Mesenchymal stem cell (in vitro differentiated cells and primary cell): ENCODE measurements around the gene KDM4B.

Experiments used
- DNase-seq: peaks from one replicate; pipeline ENCODE4 v3.0.0-alpha.2; 2013
- H2AFZ ChIP-seq: one replicate; pipeline ENCODE4 v1.6.1; 2013; ENCODE audit warnings: low read depth, mild to moderate bottlenecking, control low read depth, inconsistent platforms, low read length, moderate library complexity
- H2AK5ac ChIP-seq: 2 replicates; pipeline ENCODE4 v1.6.1; 2013; ENCODE audit warnings: low read length, moderate library complexity, mild to moderate bottlenecking, inconsistent platforms; ENCODE audit not compliant: severe bottlenecking
- H2BK120ac ChIP-seq: one replicate; pipeline ENCODE4 v1.6.1; 2013; ENCODE audit warnings: low read depth, mild to moderate bottlenecking, inconsistent platforms, low read length, moderate library complexity
- H2BK12ac ChIP-seq, 2 experiments: one replicate each; pipeline ENCODE4 v1.6.1; 2013; ENCODE audit warnings: inconsistent platforms in 2 of 2, low read length in 2 of 2, mild to moderate bottlenecking in 2 of 2, moderate library complexity in 2 of 2, control low read depth in 1 of 2
- H2BK15ac ChIP-seq: one replicate; pipeline ENCODE4 v1.6.1; 2013; ENCODE audit warnings: mild to moderate bottlenecking, low read depth, inconsistent platforms; ENCODE audit not compliant: poor library complexity, severe bottlenecking
- H2BK5ac ChIP-seq: 2 replicates; pipeline ENCODE4 v1.6.1; 2013; ENCODE audit warnings: low read depth, mild to moderate bottlenecking, low read length, control low read depth, inconsistent platforms; ENCODE audit not compliant: poor library complexity, severe bottlenecking
- H3K14ac ChIP-seq, 2 experiments: one replicate each; pipeline ENCODE4 v1.6.1; 2013; ENCODE audit warnings: inconsistent platforms in 2 of 2, low read length in 2 of 2, control low read depth in 1 of 2, mild to moderate bottlenecking in 1 of 2, moderate library complexity in 1 of 2
- H3K18ac ChIP-seq, 2 experiments: one replicate each; pipeline ENCODE4 v1.6.1; 2013; ENCODE audit warnings: inconsistent platforms in 2 of 2, low read length in 2 of 2, control low read depth in 1 of 2, low read depth in 1 of 2, mild to moderate bottlenecking in 1 of 2
- H3K23ac ChIP-seq, 2 experiments: one replicate each; pipeline ENCODE4 v1.6.1; 2013; ENCODE audit warnings: inconsistent platforms in 2 of 2, low read length in 2 of 2, mild to moderate bottlenecking in 2 of 2, moderate library complexity in 2 of 2, control low read depth in 1 of 2
- H3K27ac ChIP-seq: 2 replicates; pipeline ENCODE4 v1.5.1; 2013; ENCODE audit warnings: mild to moderate bottlenecking, moderate library complexity, low read length, control low read depth, inconsistent platforms; ENCODE audit not compliant: poor library complexity, severe bottlenecking
- H3K27me3 ChIP-seq, 2 experiments: 2 replicates each; pipeline versions ENCODE4 v1.6.1 to v1.7.0; 2013; ENCODE audit warnings: low read length in 2 of 2, mild to moderate bottlenecking in 2 of 2, moderate library complexity in 2 of 2, control low read depth in 1 of 2, inconsistent platforms in 1 of 2; ENCODE audit not compliant: control insufficient read depth in 1 of 2, insufficient read depth in 1 of 2
- H3K36me3 ChIP-seq, 2 experiments: 2 replicates each; pipeline versions ENCODE4 v1.6.1 to v1.7.0; 2013; ENCODE audit warnings: low read length in 2 of 2, control low read depth in 1 of 2, inconsistent platforms in 1 of 2, low read depth in 1 of 2, mild to moderate bottlenecking in 1 of 2; ENCODE audit not compliant: insufficient read depth in 2 of 2, control insufficient read depth in 1 of 2
- H3K4ac ChIP-seq, 2 experiments: one replicate each; pipeline ENCODE4 v1.6.1; 2013; ENCODE audit warnings: inconsistent platforms in 2 of 2, low read length in 2 of 2, mild to moderate bottlenecking in 2 of 2, moderate library complexity in 2 of 2, control low read depth in 1 of 2, low read depth in 1 of 2
- H3K4me1 ChIP-seq: 2 replicates; pipeline ENCODE4 v1.6.1; 2013; ENCODE audit warnings: low read depth, low read length, control low read depth; ENCODE audit not compliant: control insufficient read depth, insufficient read depth
- H3K4me2 ChIP-seq: 2 replicates; pipeline ENCODE4 v1.6.1; 2013; ENCODE audit warnings: low read length, mild to moderate bottlenecking, inconsistent platforms; ENCODE audit not compliant: poor library complexity, severe bottlenecking
- H3K4me3 ChIP-seq, 2 experiments: 2 replicates each; pipeline versions ENCODE4 v1.5.1 to v1.7.0; 2013; ENCODE audit warnings: low read length in 2 of 2, mild to moderate bottlenecking in 2 of 2, control low read depth in 1 of 2, low read depth in 1 of 2; ENCODE audit not compliant: insufficient read depth in 1 of 2
- H3K79me1 ChIP-seq: replicated peaks from 2 replicates; pipeline ENCODE4 v1.6.1; 2013; ENCODE audit warnings: mild to moderate bottlenecking, control low read depth, low read length, inconsistent platforms; ENCODE audit not compliant: poor library complexity, severe bottlenecking
- H3K9ac ChIP-seq: 2 replicates; pipeline ENCODE4 v1.7.0; 2013; ENCODE audit warnings: mild to moderate bottlenecking, low read length, moderate library complexity
- H3K9me3 ChIP-seq: 2 replicates; pipeline ENCODE4 v1.7.0; 2013; ENCODE audit warnings: mild to moderate bottlenecking, low read length; ENCODE audit not compliant: control insufficient read depth
- H4K8ac ChIP-seq: one replicate; pipeline ENCODE4 v1.6.1; 2013; ENCODE audit warnings: inconsistent platforms, mild to moderate bottlenecking, low read length, moderate library complexity
- H4K91ac ChIP-seq: one replicate; pipeline ENCODE4 v1.6.1; 2013; ENCODE audit warnings: mild to moderate bottlenecking, low read length, inconsistent platforms
- WGBS: methylation state at CpG from one replicate; pipeline ENCODE4 v1.1.7; 2013; ENCODE audit warnings: mixed read lengths; 5-methylcytosine and 5-hydroxymethylcytosine counted together

KDM4B gene

GRCh38 chr19:5182751-5183150 is 213.8 kb downstream of the KDM4B start:
- H4K91ac ChIP-seq: no peak overlapping the region
- no peak overlapping the region for H2BK12ac ChIP-seq
- no peak overlapping the region for H2BK5ac ChIP-seq
- no peak overlapping the region for H2AFZ ChIP-seq
- no peak overlapping the region for H3K14ac ChIP-seq
- no peak overlapping the region for H2BK120ac ChIP-seq
- no peak overlapping the region for H3K4ac ChIP-seq
- peaks cover 4% of the 10 kb centered on the region for H3K4me1 ChIP-seq
- no peak overlapping the region for H3K27ac ChIP-seq
- no peak overlapping the region for H2AK5ac ChIP-seq
- H3K9ac ChIP-seq: no peak overlapping the region
- H3K4me2 ChIP-seq: no peak overlapping the region
- H3K18ac ChIP-seq: no peak overlapping the region
- no peak overlapping the region for H3K23ac ChIP-seq
- no peak for DNase-seq
- no peaks in the 10 kb centered on the region for H3K36me3 ChIP-seq
- 70% methylated on average over 9 of the region's 10 CpGs for WGBS
- no peak overlapping the region for H3K4me3 ChIP-seq
- H4K8ac ChIP-seq: no peak overlapping the region
- H2BK15ac ChIP-seq: no peak overlapping the region
- no peaks in the 10 kb centered on the region for H3K9me3 ChIP-seq
- peaks cover 0 to 9% of the 10 kb centered on the region in 2 experiments for H3K27me3 ChIP-seq
- H3K79me1 ChIP-seq: no peaks in the 10 kb centered on the region

- no peak overlapping the region for H2BK12ac ChIP-seq
- peaks cover 4% of the 10 kb centered on the region for H3K4me1 ChIP-seq
- 83% methylated on average over 2 of the region's 3 CpGs for WGBS
- H2AFZ ChIP-seq: no peak overlapping the region
- H2AK5ac ChIP-seq: no peak overlapping the region
- no peak overlapping the region for H3K9ac ChIP-seq
- no peaks in the 10 kb centered on the region for H3K36me3 ChIP-seq
- no peak overlapping the region for H2BK15ac ChIP-seq
- H3K4me2 ChIP-seq: no peak overlapping the region
- H2BK5ac ChIP-seq: no peak overlapping the region
- no peaks in the 10 kb centered on the region for H3K9me3 ChIP-seq
- no peak overlapping the region for H3K23ac ChIP-seq
- no peak overlapping the region for H3K4ac ChIP-seq
- H3K18ac ChIP-seq: no peak overlapping the region
- H4K91ac ChIP-seq: no peak overlapping the region
- no peak overlapping the region for H4K8ac ChIP-seq
- no peaks in the 10 kb centered on the region for H3K79me1 ChIP-seq
- no peak overlapping the region for H3K4me3 ChIP-seq
- no peak for DNase-seq
- H3K27ac ChIP-seq: no peak overlapping the region
- no peak overlapping the region for H3K14ac ChIP-seq
- peaks cover 0 to 9% of the 10 kb centered on the region in 2 experiments for H3K27me3 ChIP-seq
- no peak overlapping the region for H2BK120ac ChIP-seq
Measured at GRCh38 chr19:5183616-5184015, 214.7 kb downstream of the KDM4B start.

- no peak overlapping the region for H3K4me3 ChIP-seq
- no peak overlapping the region for H3K4me2 ChIP-seq
- no peaks in the 10 kb centered on the region for H3K79me1 ChIP-seq
- no peak overlapping the region for H4K8ac ChIP-seq
- H3K9ac ChIP-seq: no peak overlapping the region
- H2BK5ac ChIP-seq: no peak overlapping the region
- no peak overlapping the region for H3K4ac ChIP-seq
- H3K18ac ChIP-seq: no peak overlapping the region
- no peak overlapping the region for H2BK15ac ChIP-seq
- H2BK12ac ChIP-seq: no peak overlapping the region
- no peak overlapping the region for H2BK120ac ChIP-seq
- 99% methylated on average over 4 of the region's 4 CpGs for WGBS
- no peak for DNase-seq
- H3K9me3 ChIP-seq: no peaks in the 10 kb centered on the region
- H3K14ac ChIP-seq: no peak overlapping the region
- H4K91ac ChIP-seq: no peak overlapping the region
- no peak overlapping the region for H2AFZ ChIP-seq
- H3K27me3 ChIP-seq: peaks cover 0 to 9% of the 10 kb centered on the region in 2 experiments
- peaks cover under 1% of the 10 kb centered on the region for H3K4me1 ChIP-seq
- H3K36me3 ChIP-seq: no peaks in the 10 kb centered on the region
- no peak overlapping the region for H2AK5ac ChIP-seq
- H3K23ac ChIP-seq: no peak overlapping the region
- no peak overlapping the region for H3K27ac ChIP-seq
Measured at GRCh38 chr19:5184930-5185329, 216.0 kb downstream of the KDM4B start.

- Histone ChIP-seq H2AK5ac (no peak overlapping the region), H3K27ac (no peak overlapping the region), H3K18ac (no peak overlapping the region), H2BK120ac (no peak overlapping the region), H3K36me3 (no peaks in the 10 kb centered on the region), H3K4me2 (no peak overlapping the region), H2BK5ac (no peak overlapping the region), H3K14ac (no peak overlapping the region), H2BK15ac (no peak overlapping the region), H3K27me3 (peaks cover 0 to 9% of the 10 kb centered on the region in 2 experiments), H3K79me1 (no peaks in the 10 kb centered on the region), H4K91ac (no peak overlapping the region), H3K23ac (no peak overlapping the region), H3K4me1 (no peaks in the 10 kb centered on the region), H4K8ac (no peak overlapping the region), H3K4ac (no peak overlapping the region), H3K4me3 (no peak overlapping the region), H3K9me3 (no peaks in the 10 kb centered on the region), H3K9ac (no peak overlapping the region), H2BK12ac (no peak overlapping the region), H2AFZ (no peak overlapping the region)
- WGBS: 85% methylated on average over 3 of the region's 7 CpGs
- no peak for DNase-seq
Measured at GRCh38 chr19:5186293-5187050, 217.6 kb downstream of the KDM4B start.
